GM12864 (cell line): ENCODE results near the gene C6orf47.
"Not testable (repeated sequence)": the region's sequence is repeated elsewhere in the genome, so short reads cannot be mapped to it uniquely, and the experiment has no call there.

Source experiments
- DNase-seq: peaks from one replicate; pipeline ENCODE4 v3.0.0-alpha.2; 2011; ENCODE audit warnings: low read depth
- H3K4me3 ChIP-seq: 2 replicates; pipeline ENCODE4 v1.5.1; 2011; ENCODE audit warnings: mild to moderate bottlenecking, low read depth, low read length, control low read depth
- CTCF ChIP-seq: IDR thresholded peaks from 2 replicates; pipeline ENCODE4 v1.5.1; 2011; ENCODE audit warnings: low read depth, mild to moderate bottlenecking, moderate library complexity, low read length, control low read depth, inconsistent platforms; ENCODE audit errors: missing control alignments

Gene C6orf47

GRCh38 chr6:31660381-31661261 lies at the start of gene C6orf47:
Gene C6orf47 (minus strand): TSS chr6:31660778. CDS start chr6:31659947, 831 bp downstream.
- peak within 1 kb of the TSS; percentile 92 for H3K4me3 ChIP-seq
- no peak for TF ChIP-seq CTCF
- no peak for DNase-seq

GRCh38 chr6:31709157-31709556 lies 48.6 kb upstream of the C6orf47 start:
- not testable (repeated sequence) for DNase-seq, H3K4me3 ChIP-seq

GRCh38 chr6:31708224-31708623 lies 47.6 kb upstream of the C6orf47 start:
- no peak overlapping the region for H3K4me3 ChIP-seq
- no peak for DNase-seq
- TF ChIP-seq CTCF = no peak

GRCh38 chr6:31707701-31708100 lies 47.1 kb upstream of the C6orf47 start:
- no peak for TF ChIP-seq CTCF
- DNase-seq = no peak
- no peak overlapping the region for H3K4me3 ChIP-seq

- no peak within 1 kb of the TSS for H3K4me3 ChIP-seq
- TF ChIP-seq CTCF = no peak
These were observed 46.0 kb upstream of the C6orf47 start, which contains the start of gene LY6G6F for GRCh38 chr6:31706599-31706998. Gene LY6G6F (plus strand): TSS chr6:31706866. CDS start chr6:31706907, 41 bp downstream.

GRCh38 chr6:31705931-31706330 lies 45.4 kb upstream of the C6orf47 start:
- no peak overlapping the region for H3K4me3 ChIP-seq
- DNase-seq = no peak
- no peak for TF ChIP-seq CTCF

More at GRCh38 chr6:31706599-31706998, 46.0 kb upstream of the C6orf47 start, which contains the start of gene LY6G6F:
- DNase-seq = no peak

- no peak for TF ChIP-seq CTCF
- H3K4me3 ChIP-seq = peak within 1 kb of the TSS; percentile 90
- DNase-seq = peak; percentile 96
These were observed 42.5 kb upstream of the C6orf47 start, which contains the start of gene ABHD16A for GRCh38 chr6:31702819-31703716. Gene ABHD16A (minus strand): TSS chr6:31703324. CDS start chr6:31703281, 43 bp downstream.
